GM18505 (cell line): ENCODE results near the gene GNAT1.
"Not testable (repeated sequence)": the region's sequence is repeated elsewhere in the genome, so short reads cannot be mapped to it uniquely, and the experiment has no call there.

Experiments used
- ATAC-seq: cut with Tn5 transposase; IDR thresholded peaks from one replicate; pipeline ENCODE4 v1.9.1; 2021; ENCODE audit not compliant: unreplicated experiment
- POLR2A ChIP-seq: IDR thresholded peaks from 4 replicates; pipeline ENCODE4 v1.6.1; 2011; ENCODE audit warnings: borderline replicate concordance; ENCODE audit not compliant: insufficient read depth, insufficient read length; ENCODE audit errors: extremely low read depth

Gene GNAT1

DNA sequence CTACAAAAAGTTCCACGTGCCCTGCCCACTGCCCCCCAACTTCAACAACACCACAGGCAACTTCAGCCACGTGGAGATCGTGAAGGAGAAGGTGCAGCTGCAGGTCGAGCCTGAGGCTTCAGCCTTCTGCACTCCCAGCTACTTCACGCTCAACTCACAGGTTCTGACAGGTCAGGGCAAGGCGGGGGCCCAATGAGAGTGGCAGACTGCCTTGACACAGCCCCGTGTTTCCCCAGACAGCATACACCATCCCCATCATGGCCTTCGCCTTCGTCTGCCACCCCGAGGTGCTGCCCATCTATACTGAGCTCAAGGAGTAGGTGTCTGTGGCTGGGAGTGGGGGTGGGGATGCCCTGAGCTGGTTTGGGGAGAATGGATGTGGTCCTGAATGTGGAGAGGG lies 26.3 kb downstream of the GNAT1 start:
- no peak for ATAC-seq
- TF ChIP-seq POLR2A = no peak

DNA sequence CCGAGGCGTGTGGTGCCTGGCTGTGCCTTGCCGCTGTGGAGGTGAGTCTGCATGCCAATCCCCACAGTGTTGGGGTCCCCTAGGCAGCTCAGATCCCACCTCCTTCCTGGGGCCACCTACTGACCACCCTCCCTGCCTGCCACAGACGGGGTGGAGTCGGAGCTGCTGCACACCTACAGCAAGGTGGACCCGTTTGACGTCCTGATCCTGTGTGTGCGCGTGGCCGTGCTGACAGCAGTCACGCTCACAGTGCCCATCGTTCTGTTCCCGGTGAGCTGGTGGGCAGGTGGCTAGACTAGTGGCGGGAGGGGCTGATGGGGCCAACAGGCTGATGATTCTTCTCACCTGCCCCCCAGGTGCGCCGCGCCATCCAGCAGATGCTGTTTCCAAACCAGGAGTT lies 27.0 kb downstream of the GNAT1 start:
- ATAC-seq = no peak
- no peak for TF ChIP-seq POLR2A

DNA sequence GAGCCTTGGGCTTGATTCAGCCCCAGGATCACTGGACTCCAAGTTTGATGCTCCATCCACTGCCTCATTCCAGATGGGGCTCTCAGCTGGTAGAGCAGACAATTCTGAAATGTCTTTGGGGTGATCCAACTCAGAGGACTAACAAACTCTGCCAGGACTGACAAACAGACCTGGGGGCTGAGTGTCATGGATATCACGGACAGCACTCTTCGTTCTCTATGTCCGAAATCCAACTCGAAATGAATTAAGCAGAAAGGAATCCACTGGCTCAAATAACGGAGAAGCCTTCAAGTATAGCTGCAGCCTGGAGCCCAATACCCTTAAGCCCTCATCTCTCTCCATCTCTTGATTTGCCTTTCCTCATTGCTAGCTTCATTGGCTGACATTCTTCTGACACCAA lies 27.9 kb downstream of the GNAT1 start:
- TF ChIP-seq POLR2A = no peak
- no peak for ATAC-seq

DNA sequence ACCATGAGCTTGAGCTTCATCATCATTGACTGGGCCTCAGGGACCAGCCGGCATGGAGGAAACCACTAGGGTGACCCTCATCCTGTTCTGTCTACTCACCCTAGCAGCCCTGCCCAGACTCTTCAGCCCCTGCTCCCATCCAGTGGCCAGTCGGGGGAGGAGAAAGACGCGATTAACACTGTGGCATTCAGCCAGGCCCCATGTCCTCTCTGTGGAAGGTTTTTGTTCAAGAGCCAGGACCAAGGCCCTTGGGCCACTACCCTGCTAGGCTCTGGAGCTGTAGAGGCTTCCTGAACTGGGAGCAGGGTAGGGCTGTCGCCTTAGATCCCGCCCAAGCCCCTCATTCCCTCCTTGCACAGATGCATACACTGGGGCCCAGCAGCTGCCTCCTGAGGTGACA lies 28.7 kb downstream of the GNAT1 start:
- ATAC-seq = no peak
- no peak for TF ChIP-seq POLR2A

DNA sequence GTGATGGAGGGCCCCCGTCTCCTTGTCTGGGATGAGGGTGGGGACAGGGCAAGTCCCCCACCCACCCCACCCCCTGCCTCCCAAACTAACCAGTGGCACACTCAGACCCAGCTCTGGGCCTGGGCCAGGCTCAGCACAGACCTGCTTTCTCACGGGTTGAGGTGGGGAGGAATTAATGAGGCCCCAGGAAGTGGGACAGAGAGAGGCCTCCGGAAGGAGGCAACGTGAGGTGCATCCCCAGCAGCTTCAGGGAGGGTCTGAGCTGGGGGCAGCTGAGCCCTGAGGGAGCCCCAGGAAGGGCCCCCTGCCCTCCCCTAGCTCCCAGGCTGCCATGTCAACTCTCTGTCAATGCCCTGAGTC lies 29.6 kb downstream of the GNAT1 start:
- no peak for TF ChIP-seq POLR2A
- ATAC-seq = no peak

DNA sequence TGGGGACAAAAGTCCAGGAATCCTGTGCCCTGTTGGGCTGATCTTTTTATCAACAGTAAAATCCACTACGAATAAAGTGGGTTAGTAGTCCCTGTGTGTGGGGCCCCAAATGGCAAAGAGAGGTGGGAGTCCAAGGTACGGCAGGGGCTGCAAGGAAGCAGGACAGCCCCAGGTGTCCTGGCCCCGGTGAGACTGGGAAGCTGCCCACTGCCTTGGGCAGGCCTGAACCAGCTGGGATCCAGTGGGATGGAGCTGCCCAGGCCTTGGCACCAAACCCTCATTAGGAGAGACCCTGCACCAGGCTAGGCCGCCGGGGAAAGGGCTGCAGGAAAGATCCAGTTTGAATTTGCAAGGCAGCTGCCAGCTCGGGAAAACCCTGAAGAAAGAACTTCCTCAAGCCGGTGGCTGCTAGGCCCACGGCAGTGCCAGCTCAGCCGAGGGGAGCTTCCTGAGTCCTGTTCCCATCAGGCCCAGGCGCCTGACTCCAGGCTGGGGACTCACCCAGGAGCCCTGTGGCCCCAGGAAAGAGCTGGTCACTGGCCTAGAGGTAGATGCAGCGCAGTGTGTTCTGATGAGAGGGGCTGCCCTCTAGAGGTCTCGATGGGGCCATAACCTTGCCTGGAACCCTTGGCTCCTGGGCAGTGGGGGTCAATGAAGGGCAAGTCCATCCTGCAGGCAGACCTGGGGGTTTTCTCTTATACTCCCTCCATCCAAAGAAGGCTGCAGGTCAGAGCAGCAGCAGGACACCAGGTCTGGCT lies 30.2 kb downstream of the GNAT1 start:
- no peak for TF ChIP-seq POLR2A
- ATAC-seq = no peak

DNA sequence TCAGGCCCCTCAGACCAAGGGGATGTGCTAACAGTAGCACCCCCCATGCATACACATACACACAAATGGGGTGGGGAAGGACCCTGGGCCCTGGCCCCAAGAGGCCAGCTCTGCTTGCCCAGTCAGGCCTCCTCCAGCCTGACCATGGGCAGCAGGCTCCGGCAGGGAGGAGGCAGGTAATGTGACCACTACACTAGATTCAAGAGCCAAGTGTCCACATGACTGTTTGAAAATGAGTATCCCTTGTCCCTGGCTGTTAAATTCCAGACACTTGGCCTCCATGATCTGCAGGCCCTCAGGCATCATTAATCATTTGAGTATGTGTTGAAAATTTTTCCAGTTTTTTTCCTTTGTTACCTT lies 30.7 kb downstream of the GNAT1 start:
- no peak for ATAC-seq
- no peak for TF ChIP-seq POLR2A

DNA sequence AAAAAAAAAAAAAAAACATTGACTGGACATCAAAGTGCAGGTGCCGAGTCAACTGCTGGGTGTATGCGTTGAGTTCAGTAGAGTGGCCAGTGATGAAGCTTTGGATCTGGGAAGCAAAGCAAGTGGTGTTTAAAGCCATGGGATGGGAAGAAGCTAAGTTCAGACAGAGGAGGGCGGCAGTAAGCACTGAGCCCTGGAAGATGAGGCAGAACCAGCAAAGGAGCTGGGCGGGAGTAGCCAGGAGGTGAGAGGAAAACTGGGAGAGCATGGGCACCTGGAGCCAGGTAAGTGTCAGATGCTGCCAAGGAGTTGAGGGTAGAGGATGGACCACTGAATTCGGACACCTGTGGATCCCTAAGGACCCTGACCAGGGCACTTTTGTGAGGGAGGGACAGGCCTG lies 33.2 kb downstream of the GNAT1 start:
- ATAC-seq = no peak
- no peak for TF ChIP-seq POLR2A

DNA sequence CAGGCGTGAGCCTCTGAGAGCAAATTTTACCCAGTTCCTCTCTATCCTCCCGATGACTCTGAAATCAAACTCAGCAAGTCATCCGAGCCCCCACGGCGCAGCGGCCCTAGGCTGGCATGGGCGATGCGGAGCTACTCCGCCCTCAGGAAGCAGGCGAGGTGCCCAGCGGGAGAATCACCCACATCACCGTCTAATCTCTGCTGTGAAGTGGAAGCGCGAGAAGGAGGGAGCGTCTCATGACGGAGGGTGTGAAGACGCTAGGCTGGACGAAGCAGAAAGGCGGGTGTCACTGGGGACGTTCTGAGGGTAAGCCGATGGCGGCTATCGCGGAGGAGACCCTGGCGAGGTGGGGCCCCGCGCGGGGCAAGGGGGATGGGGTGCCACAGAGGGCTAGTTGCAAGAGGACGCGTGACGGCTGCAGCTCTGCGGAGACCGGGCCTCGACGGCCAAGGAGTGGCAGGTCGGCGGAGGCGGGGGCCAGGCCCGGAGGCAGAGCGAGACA lies 35.5 kb downstream of the GNAT1 start:
- peak; percentile 28 for ATAC-seq
- no peak for TF ChIP-seq POLR2A

DNA sequence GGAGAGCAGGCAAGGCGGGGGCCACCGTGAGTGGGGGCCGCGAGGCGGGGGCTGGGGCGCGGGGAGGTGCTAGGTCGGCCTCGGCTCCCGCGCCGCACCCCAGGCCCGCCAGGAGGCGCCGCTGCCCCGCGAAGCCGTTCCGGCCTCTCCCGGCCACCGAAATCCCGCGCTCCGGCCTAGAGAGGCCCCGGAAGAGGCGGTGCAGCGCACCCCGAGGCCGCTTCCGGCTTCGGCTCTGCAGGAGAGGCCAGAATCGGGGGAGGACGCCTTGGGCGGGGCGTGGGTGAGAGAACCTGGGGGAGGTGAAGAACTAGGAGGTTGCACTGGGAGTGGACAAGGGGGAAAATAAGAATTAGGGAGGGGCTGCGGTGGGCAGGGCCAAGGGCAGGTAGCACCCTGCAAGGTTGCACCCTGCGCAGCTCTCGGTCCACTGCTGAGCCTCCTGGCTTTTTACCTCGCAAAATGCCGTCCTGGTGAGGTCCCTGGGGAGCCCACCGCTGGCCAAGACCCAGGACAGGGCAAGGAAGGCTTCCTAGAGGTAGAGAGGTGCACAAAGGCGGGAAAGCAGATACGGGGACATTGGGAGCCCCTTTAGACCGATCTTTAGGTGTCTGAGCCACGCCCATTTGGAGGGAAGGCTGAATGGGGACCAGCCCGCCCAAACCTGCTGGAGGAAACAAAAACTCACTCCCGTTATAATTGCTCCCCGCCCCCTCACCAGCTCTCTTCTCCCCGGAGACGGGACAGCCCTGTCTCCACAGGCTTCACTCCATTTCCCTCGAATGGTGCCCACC lies 36.2 kb downstream of the GNAT1 start:
- TF ChIP-seq POLR2A = peak; percentile 67
- ATAC-seq = peak; percentile 85

DNA sequence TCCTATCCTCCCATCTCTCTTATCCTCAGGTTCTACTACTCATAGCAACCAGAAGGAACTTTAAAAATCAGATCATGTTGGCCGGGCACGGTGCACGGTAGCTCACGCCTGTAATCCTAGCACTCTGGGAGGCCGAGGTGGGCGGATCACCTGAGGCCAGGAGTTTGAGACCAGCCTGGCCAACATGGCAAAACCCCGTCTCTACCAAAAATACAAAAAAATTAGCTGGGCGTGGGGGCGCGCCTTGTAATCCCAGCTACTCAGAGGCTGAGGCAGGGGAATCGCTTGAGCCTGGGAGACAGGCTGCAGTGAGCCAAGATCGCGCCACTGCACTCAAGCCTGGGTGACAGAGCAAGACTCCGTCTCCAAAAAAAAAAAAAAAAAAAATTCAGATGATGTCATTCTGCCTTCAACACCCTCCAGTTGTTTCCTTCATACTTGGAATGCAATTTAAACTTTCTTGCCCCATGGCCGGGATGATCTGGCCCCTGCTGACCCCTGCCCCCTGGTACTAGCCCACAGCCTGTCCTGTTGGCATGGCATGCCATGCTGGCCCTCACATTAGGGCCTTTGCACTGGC lies 36.9 kb downstream of the GNAT1 start:
- not testable (repeated sequence) for ATAC-seq

DNA sequence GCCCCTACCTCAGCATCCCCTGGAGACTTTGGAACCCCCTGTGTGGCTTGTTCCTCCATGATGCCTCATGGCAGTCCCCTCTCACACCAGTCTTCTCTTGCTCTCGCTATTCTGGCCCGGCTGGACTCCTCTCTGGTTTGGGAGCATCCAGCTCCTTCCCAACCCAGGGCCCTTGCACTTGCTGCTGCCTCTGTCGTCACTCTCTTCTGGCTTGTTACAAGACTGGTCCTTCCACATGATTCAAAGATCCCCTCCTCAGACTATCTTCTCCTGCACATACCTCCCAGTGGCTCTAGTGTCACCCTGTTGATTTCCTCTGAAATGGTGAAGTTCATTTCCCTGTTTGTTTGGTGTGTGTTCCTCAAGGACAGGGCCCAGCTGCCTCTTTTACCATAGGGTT lies 38.1 kb downstream of the GNAT1 start:
- no peak for ATAC-seq
- no peak for TF ChIP-seq POLR2A

DNA sequence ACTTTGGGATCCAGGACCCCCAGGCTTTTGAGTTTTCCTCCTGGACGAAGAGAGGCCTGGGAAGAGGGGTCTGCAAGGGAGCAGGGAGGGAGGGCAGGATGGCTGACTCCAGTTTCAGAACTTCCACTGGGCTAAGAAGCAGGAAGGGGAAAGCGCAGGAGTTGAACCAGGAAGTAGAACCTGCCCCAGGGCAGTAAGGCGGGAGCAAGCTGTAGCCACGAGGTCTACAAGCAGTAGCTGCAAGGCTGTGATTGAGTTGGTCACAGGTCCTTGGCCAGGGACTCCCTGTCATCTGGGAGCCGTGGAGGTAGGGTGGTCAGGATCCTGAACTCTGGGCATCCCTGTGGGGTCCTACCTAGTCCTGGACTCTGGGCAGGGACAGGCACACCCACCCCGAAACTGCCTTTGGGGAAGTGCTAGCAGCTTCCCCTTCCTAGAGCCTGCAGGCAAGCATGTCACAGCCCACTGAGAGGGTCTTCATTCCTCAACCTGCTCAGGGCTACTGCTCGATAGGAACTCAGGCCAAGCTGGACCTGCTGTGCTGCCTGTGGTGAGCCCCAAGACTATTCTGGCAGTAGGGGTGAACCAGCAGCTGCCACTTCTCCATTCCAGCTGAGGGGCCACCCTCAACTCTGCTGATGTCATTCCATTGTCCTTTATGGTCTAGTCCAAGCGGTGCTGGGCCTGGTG lies 38.8 kb downstream of the GNAT1 start:
- no peak for ATAC-seq
- no peak for TF ChIP-seq POLR2A
